ENCODE results near the gene PCDH10. TPM values are rescaled to one million over a fixed set of nuclear protein-coding genes. Genes with fewer than 3 reads are reported as not detected.
"Not testable (repeated sequence)": the region's sequence is repeated elsewhere in the genome, so short reads cannot be mapped to it uniquely, and the experiment has no call there.

PCDH10 gene
- total RNA-seq, 4 donors from 2014 or later: under 0.01 to 0.46 (median 0.16) TPM; not detected in 1

DNA sequence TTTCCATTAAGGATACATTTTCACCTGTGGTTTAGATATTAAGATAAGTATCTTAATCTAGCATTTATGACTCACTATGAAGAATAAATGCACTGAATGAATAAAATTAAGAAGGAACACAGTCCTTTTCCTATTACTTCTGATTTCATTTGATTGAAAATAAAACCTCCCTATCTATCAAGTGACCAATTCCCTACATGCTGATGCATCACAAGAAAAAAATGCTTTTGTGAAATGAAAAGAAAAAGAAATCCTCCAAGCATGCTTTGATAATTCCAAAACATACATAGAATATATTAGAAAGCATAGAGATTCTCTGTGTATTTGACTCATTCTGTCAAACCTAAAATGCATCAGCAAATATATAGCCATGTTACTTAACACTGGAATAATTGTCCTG lies 37.1 kb downstream of the PCDH10 start:
- no peak for DNase-seq (ENCODE audit: low spot score)
- ATAC-seq (ENCODE audit: low FRiP score): no peak
- TF ChIP-seq, protein P1, sequence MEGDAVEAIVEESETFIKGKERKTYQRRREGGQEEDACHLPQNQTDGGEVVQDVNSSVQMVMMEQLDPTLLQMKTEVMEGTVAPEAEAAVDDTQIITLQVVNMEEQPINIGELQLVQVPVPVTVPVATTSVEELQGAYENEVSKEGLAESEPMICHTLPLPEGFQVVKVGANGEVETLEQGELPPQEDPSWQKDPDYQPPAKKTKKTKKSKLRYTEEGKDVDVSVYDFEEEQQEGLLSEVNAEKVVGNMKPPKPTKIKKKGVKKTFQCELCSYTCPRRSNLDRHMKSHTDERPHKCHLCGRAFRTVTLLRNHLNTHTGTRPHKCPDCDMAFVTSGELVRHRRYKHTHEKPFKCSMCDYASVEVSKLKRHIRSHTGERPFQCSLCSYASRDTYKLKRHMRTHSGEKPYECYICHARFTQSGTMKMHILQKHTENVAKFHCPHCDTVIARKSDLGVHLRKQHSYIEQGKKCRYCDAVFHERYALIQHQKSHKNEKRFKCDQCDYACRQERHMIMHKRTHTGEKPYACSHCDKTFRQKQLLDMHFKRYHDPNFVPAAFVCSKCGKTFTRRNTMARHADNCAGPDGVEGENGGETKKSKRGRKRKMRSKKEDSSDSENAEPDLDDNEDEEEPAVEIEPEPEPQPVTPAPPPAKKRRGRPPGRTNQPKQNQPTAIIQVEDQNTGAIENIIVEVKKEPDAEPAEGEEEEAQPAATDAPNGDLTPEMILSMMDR (IDR thresholded peaks at IDR 0.05): no peak

DNA sequence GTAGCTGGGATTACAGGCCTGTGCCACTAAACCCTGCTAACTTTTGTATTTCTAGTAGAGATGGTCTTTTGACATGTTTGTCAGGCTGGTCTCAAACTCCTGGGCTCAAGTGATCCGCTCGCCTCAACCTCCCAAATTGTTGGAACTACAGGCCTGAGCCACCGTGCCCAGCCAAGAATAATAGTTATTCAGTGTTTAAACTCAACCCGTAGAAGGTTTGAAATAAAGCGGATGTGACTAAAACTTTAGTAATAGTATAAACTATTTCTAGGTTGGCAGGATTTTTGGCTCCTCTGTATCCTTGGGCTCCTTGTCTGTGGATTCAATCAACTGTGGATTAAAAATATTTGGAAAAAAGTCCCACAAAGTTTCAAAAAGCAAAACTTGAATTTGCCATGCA lies 37.8 kb downstream of the PCDH10 start:
- ATAC-seq (ENCODE audit: low FRiP score) (no peak), DNase-seq (ENCODE audit: low spot score) (no peak)
- TF ChIP-seq, protein P1 (IDR thresholded peaks at IDR 0.05): no peak

GRCh38 chr4:133188433-133189146 lies 39.5 kb downstream of the PCDH10 start:
- TF ChIP-seq, protein P1 (IDR thresholded peaks at IDR 0.05): no peak
- DNase-seq (ENCODE audit: low spot score) (no peak), ATAC-seq (ENCODE audit: low FRiP score) (no peak)

DNA sequence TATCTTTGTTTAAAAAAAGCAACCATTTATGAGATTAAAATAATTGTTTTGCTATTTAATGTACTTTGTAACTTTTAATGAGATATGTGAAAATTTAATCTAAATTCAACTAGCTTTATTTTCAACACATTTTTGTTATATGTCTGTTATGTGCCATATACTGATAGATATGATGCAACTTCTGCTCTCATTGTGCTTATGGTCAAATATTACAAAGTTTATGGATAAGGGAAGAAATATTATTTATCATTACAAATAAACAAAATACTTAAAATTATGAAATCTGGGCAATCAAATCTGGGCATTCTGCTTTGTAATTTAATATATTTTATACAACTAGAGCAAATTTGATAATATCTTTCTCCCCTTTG lies 40.0 kb downstream of the PCDH10 start:
- DNase-seq (ENCODE audit: low spot score): no peak
- TF ChIP-seq, protein P1 (IDR thresholded peaks at IDR 0.05): no peak
- ATAC-seq (ENCODE audit: low FRiP score): no peak

DNA sequence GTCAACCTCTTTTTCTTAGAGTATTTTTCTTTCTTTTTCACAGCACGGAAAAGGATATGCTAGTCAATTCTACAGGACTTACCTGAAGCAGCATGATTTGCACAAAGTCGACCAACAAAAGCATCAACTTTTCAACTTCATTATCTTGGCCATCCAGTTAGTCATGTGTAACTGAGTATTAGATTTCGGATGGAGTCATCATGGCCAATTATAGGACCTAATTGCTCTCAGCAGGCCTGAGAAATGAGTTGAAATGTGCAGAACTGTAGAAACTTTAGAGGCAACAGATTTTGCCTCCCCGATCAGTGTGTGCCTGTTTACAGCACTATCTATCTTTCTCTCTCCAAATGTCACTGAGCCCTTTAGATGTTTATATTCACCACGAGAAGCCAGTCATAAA lies 41.0 kb downstream of the PCDH10 start:
- ATAC-seq (ENCODE audit: low FRiP score): no peak
- DNase-seq (ENCODE audit: low spot score): no peak
- TF ChIP-seq, protein P1 (IDR thresholded peaks at IDR 0.05): no peak

- ATAC-seq (ENCODE audit: low FRiP score): no peak
- TF ChIP-seq, protein P1 (IDR thresholded peaks at IDR 0.05): no peak
- no peak for DNase-seq (ENCODE audit: low spot score)
Observed at GRCh38 chr4:133208694-133209285, 59.7 kb downstream of the PCDH10 start.

DNA sequence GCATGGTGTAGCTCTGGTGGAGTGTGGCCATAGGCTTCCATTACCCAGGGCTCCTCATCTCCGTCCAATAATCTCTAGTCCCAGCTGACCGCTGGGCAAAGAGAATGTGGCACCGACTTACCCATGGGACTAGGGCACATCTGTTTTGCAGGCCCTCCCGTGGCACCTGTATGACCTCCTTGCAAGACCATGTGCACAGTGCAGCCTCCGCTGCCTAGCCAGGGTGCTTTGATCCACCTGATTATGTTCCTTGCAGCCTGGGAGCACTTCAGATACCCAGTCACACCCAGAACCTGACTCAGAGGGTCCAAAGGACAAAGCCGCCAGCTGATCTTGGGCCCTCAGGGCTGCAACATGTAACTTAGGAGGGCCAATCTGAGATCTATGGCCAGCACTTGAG lies 84.8 kb downstream of the PCDH10 start:
- ATAC-seq (ENCODE audit: low FRiP score): no peak
- TF ChIP-seq, protein P1 (IDR thresholded peaks at IDR 0.05): no peak

GRCh38 chr4:133240451-133240850 lies 91.4 kb downstream of the PCDH10 start:
- DNase-seq (ENCODE audit: low spot score); ATAC-seq (ENCODE audit: low FRiP score): not testable (repeated sequence)

More for the DNA sequence above, 84.8 kb downstream of the PCDH10 start:
- DNase-seq (ENCODE audit: low spot score): no peak

All from omental fat pad (tissue), 4 donors.